HG02970 (cell line): Measurements from ENCODE around the gene TUBD1.
"Not testable (repeated sequence)": the region's sequence is repeated elsewhere in the genome, so short reads cannot be mapped to it uniquely, and the experiment has no call there.

Experiments
- ATAC-seq: cut with Tn5 transposase; IDR thresholded peaks from one replicate; pipeline ENCODE4 v1.9.1; 2021; ENCODE audit warnings: mild to moderate bottlenecking, moderate library complexity, moderate number of reproducible peaks; ENCODE audit not compliant: unreplicated experiment, low FRiP score

The TUBD1 gene

DNA sequence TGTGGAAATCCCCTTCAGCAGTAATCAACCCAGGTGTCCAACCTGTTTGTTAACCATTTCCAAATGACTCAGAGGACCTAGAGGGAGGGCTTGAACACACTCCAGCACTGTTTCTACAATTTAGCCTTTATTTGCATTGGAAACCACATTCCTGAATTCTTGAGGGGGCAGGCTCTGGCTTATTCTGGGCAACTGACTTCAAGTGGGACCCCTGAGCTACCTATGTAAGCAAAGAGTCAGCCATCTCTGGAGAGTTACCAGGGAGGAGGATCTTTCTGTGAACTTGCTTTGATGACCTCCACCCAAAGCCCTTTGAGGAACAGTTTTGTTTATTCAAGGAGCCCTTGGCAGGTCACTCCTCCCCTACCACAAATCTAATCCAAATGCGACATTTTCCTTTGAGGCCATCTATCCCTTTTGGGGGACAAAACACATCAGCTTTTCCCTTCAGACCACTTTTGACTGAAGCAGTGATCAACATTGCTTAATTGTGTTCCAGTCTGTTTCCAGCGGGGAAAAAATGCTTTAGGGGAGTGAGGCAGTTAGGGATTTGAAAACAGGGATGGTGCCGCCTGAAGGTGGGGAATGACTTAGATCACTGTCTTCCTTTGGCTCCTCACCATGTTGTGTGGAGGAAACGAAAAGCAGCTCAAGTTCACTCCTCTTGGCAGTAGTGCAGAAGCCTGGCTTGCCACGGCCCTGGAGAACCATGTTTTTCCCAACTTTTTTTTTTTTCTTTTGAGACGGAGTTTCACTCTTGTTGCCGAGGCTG, 46.2 kb downstream of the TUBD1 start:
- ATAC-seq: peak; percentile 37

DNA sequence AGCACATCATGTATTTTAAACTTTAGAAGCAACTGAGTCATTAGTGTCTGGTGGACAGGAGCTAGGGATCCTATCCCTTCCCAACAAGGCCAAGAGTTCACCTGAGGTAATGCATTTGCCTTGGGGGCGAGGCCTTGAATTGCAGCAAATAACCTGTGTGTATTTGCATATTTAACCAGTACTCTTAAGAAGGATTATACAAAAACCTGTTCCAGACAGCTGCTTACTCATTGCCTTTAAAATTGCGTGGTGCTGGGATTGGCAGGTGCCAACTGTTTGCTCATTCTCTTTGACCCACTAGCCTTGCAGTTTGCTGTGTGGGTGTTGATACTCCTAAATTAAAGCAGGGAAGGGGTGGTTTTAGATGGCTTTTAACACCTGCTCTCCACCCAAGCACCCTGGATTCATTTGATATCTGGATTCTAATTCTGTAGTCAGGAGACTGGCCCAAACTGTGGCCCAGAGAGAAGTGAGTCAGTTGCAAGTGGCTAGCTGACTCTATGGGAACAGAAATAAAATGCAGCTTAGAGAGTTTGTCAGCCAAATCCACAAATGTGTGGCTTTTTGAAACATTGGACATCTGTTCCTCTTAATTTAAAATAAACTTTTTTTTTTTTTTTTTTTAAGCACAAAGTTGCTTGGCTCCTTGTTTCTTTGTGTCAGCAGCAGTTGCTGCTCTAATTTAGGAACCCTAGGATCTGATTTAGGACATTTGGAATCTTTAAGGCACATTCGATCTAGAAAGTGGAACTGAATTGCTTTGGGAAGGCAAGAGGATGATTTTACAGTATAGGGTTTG, 46.9 kb downstream of the TUBD1 start:
- ATAC-seq: no peak

DNA sequence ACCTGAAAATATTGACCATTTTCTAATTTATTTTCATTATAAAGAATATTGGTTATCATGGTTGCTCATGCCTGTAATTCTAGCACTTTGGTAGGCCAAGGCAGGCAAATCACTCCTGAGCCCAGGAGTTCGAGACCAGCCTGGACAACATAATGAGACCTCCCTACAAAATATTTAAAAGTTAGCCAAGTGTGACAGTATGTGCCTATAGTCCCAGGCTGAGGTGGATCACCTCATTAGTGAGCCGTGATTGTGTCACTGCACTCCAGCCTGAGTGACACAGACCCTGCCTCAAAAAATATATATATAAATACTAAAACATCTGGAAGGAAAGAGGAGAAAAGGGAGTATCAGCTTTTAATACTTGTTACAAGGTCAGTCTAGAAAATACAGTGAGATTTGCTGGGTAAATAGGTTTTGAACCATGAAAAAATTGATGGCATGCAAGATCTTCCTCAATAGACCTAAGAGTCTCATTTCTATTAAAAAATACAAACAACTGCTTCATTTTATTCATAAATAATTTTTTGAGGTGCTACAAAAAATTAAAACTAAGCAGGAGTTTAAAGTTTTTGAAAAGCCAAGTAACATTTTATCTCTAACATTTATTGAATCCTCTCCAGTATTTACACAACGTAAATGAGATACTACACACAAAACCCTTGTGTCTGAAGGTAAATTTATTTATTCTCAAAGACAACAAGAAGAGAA, 47.7 kb downstream of the TUBD1 start:
- ATAC-seq: no peak

DNA sequence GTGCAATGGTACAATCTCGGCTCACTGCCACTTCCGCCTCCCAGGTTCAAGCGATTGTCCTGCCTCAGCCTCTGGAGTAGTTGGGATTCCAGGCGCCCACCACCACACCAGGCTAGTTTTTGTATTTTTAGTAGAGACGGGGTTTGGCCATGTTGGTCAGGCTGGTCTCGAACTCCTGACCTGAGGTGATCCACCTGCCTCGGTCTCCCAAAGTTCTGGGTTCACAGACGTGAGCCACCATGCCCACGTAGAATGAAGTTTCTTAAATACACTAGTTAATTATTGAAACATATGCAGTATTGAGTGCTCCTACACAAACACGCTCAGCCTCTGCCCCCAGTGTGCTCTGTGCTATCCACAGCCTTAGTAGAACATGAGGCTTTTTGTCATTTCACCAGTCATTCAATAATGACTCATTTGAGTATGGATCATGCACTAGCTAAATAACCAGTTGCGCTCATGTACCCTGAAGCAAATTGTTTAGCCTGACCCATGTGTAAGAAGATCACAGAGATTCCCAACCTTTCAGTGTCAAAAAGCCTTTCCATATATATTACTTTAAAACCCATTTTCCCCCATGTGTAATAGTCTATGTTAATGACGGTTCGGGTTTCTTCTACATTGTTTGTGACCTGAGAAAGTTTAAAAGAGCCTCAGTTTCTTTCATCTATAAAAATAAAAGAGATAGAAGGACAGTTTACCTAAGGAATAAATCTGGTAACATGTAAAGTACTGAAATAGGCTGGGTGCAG, 49.7 kb downstream of the TUBD1 start:
- no peak for ATAC-seq

DNA sequence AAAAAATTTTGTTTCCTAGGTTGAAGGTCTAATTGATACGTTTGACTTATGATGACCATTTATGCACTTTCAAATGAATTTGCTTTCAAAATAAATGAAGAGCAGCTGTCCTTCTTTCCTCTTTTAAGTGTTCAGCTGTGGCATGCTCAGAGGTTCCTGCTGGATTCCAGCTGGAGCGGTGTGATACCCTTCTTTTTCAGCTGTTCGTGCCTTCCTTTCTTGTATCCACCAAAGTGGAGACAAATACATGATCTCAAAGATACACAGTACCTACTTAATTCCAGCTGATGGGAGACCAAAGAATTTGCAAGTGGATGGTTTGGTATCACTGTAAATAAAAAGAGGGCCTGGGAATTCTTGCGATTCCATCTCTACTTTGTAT, 50.9 kb downstream of the TUBD1 start:
- not testable (repeated sequence) for ATAC-seq

DNA sequence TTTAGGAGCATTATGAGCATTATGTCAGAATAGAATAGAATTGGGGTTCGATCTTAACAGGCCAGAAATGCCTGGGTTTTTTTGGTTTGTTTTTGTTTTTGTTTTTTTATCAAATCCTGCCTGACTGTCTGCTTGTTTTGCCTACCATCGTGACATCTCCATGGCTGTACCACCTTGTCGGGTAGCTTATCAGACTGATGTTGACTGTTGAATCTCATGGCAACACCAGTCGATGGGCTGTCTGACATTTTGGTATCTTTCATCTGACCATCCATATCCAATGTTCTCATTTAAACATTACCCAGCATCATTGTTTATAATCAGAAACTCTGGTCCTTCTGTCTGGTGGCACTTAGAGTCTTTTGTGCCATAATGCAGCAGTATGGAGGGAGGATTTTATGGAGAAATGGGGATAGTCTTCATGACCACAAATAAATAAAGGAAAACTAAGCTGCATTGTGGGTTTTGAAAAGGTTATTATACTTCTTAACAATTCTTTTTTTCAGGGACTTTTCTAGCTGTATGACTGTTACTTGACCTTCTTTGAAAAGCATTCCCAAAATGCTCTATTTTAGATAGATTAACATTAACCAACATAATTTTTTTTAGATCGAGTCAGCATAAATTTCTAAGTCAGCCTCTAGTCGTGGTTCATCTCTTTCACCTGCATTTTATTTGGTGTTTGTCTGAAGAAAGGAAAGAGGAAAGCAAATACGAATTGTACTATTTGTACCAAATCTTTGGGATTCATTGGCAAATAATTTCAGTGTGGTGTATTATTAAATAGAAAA, 51.5 kb downstream of the TUBD1 start:
- not testable (repeated sequence) for ATAC-seq

DNA sequence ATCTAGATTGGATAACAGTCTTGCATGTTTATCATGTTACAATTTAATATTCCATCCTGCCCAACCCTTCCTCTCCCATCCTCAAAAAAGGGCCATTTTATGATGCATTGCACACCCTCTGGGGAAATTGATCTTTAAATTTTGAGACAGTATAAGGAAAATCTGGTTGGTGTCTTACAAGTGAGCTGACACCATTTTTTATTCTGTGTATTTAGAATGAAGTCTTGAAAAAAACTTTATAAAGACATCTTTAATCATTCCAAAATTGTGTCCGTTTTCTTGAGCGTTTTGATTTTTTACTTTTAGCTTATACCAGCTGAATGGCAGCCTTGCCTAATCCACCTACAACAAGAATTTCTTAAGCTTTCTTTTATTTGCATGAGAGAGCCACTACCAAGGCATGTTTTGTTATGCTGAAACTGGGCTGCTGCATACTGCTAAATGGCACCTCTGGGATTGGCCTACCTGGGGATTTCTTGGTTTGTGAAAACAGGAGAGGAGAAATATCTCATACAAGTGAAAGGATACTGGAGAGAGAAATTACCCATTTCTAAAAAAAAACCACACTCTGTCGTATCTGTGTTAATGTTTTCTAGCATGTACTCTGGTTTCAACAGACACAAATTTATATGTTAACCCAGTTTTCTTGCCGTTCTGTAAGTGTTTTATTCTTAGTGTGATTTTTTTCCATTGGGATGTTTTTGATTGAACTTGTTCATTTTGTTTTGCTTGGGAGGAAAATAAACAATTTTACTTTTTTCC, 52.2 kb downstream of the TUBD1 start:
- ATAC-seq: no peak

DNA sequence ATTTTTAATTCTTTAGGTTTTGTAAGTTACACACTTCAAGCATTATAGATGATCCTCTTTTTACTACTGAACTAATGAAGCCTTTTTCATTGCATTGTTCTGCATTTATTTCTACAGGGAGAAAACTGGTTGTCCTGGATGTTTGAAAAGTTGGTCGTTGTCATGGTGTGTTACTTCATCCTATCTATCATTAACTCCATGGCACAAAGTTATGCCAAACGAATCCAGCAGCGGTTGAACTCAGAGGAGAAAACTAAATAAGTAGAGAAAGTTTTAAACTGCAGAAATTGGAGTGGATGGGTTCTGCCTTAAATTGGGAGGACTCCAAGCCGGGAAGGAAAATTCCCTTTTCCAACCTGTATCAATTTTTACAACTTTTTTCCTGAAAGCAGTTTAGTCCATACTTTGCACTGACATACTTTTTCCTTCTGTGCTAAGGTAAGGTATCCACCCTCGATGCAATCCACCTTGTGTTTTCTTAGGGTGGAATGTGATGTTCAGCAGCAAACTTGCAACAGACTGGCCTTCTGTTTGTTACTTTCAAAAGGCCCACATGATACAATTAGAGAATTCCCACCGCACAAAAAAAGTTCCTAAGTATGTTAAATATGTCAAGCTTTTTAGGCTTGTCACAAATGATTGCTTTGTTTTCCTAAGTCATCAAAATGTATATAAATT, 53.0 kb downstream of the TUBD1 start:
- ATAC-seq: no peak

DNA sequence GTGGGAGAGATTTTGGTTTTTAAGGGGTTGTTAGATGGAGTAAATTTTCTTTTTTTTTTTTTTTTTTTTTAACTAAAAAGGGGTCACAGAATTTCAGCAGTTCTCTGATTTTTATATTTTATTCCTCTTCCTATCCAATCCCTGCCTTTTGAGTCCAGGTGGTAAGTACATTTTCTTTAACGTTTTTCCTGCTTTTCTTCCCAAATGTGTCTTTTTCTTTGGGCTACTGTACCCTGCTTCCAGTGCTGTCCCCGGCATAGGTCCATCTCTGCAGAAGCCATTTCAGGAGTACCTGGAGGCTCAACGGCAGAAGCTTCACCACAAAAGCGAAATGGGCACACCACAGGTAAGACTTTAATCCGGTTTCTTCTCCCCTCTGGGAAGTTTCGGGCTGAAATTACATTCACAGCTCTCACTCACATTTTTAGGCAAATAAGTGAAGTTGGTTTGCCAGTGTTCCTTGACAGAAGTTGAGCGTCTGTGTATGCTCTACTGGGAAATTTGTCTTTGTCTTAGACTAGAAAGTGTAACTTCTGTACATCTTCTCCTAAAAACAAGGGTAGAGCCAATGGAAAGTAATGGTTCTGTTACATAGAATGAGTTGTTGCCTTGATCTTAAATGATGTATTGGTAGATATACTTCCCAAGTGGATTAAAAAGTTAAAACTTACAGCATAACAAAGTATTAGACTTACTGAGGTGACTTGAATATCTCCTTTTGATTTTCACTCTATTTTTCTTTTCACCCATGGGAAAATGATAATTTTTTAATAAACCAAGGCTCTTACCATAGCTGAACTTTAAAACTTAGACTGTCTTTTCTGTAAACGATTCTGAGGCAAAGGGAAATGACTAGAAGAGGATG, 54.5 kb downstream of the TUBD1 start:
- ATAC-seq: no peak

DNA sequence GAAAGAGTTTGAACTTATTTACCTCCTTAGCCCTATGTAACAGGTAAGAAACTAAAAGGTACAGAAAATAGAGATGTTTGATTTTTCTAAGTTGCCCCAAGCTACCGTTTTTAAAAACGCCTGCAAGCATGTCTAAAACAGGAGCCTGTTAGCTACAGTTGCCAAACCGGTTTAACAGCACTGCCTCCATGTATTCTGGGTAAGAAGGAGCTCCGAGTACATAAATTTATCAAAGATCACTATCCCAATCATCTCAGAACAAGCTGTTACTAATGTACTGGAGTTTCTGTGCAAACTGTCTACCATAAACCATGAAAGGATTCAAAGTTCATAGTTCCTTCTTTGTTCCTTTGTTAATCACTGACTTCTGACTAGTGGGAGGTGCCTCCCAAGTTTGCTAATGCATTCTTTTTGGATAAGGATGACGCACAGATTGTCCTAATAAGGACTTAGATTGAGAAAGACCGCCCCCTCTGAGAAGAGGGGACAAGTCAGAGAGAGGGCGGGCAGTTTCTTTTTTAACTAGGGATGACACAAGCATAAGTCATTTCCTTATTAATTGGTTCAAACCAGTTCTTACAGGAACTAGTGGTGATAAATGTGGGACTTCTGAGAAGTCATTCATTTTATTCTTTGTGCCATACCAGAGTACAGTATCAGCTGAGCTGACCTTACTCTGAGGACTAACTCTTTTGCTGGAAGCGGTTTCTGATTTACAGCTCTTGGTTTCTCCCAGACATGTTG, 55.3 kb downstream of the TUBD1 start:
- ATAC-seq: peak; percentile 76

DNA sequence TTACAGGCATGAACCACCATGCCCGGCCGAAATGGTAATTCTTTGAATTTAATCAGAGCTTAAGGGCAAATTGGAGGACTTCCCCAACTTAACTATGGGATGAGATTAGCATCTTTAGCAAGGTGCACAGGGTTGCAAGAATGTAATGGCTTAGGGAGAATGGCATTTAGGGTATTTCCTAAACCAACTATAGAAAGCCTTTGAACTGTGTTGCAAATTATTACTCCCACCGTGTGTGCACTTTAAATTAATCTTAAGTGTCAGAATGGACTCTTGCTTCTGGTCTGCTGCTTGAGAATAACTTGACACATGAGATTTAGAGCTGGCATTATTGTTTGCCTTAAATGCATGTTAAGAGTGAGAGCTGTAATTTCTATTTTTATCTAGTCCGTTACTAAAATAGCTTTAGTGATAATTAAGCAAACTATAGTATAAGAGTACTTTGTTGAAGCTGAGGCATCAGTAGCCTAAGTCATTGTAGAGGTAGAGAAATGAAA, 59.8 kb downstream of the TUBD1 start:
- ATAC-seq: no peak

DNA sequence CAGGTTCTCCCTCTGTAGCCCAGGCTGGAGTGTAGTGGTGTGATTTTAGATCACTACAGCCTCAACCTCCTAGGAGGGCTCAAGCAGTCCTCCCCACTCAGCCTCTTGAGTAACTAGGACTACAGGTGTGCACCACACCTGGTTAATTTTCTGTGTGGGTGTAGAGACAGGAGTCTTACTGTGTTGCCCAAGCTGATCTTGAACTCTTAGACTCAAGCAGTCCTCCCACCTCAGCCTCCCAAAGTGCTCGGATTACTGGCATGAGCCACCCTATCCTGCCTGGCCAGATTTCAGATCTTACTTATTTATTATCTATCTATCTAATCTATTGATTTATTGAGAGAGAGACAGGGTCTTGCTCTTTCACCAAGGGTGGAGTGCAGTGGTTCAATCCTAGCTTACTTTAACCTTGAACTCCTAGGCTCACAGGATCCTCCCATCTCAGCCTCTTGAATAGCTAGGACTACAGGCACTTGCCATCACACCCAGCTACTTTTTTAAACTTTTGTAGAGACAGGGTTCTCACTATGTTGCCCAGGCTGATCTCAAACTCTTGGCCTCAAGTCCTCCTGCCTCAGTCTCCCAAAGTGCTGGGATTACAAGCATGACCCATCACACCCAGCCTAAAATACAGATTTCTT, 61.8 kb downstream of the TUBD1 start:
- no peak for ATAC-seq

DNA sequence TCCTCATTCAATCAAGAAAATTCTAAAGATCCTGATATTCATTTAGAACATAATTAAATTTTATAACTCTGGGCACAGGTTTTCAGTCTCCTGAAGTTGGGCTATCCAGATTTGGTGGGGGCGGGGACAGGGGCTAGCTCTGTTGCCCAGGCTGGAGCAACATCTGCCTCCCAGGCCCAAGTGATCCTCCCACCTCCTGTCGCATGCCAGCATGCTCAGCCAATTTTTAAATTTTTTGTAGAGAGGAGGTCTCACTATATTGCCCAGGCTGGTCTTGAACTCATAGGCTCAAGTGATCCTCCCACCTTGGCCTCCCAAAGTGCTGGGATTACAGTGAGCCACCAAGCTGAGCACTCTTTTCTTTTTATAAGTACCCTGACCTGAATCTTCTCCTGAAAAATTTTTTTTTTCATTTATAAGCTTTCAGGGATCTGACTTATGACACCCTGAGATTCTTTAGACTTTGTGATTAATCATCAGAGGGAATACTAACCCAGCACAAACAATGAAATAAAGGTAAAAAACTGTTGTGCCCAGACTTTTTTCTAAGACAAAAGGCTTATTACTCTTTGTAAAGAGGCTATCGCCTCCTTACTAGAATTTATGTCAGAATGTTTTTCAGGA, 62.6 kb downstream of the TUBD1 start:
- ATAC-seq: no peak

DNA sequence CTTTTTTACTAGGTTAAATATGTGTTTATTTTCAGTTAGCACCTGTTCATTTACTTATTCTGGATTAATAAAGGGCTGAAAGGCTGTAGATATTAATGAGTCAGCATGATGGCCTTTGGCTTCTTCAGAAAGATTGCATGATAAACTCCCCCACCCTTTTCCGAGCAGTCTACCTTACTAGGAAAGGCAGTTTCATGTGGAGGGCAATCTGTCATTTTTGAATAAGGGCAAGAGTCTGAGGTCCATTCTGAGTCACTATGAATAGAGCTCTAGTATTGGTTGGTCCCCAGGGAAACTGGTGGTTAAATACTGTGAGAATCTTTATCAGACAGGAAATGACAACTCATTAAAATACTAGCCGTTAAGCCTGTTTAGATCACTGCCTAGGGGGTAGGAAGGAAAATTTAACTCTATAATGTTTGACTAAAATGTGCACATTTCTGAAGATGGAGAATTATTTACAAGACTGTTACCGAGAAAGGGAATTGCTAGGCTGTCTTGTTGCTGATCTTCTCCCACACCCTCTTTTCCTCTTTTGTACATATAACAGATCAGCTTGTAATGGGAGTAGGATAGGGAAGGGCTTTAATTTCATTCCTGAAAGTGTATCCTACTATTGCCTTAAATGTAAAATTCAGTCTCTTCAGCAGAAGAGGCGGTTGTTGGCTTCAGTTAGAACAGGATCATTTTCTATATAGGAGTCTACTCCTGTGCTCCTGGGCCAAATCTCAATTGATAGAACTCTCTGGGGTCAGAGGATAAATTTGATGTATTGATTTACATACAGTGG, 63.3 kb downstream of the TUBD1 start:
- peak; percentile 61 for ATAC-seq

DNA sequence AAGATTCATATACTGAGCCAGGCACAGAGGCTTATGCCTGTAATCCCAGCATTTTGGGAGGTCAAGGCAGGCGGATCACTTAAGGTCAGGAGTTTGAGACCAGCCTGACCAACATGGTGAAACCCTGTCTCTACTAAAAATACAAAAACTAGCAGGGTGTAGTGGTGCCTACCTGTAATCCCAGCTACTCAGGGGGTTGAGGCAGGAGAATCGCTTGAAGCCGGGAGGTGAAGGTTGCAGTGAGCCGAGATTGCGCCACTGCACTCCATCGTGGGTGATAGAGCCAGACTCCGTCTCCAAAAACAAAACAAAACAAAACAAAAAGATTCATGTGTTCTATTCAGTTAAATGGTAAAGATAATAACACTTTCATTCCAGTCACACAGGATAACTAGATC, 63.9 kb downstream of the TUBD1 start:
- not testable (repeated sequence) for ATAC-seq
